GM12878 (cell line): Measurements from ENCODE around the gene ATG4A. TPM values are rescaled to one million over a fixed set of nuclear protein-coding genes. Genes with fewer than 3 reads are reported as not detected.

ENCODE experiments used
- ATAC-seq: fragments of 200-7000 bp; cut with Tn5 transposase; 3 replicates; pipeline ENCODE4 v1.9.1; 2020; ENCODE audit warnings: mild to moderate bottlenecking, moderate library complexity
- BruUV-seq: library from RNA; stranded (reverse); fragments of 400-500 nt; replicated peaks from 2 replicates; lab custom pipeline; 2021; lab: Mats Ljungman, UMichigan
- CTCF ChIA-PET: fragments of 300-600 bp; sonication (Branson Sonifier 250); formaldehyde crosslinking; extraction: SDS; loops from one replicate; lab custom pipeline; 2021; ENCODE audit warnings: inconsistent platforms; lab: Yijun Ruan, JAX
- POLR2A ChIA-PET: fragments of 350-600 bp; formaldehyde crosslinking; extraction: SDS; loops from one replicate; lab custom pipeline; 2021; ENCODE audit warnings: inconsistent platforms; lab: Charles Lee
- RAD21 ChIA-PET: fragments of 300-600 bp; sonication (Branson Sonifier 250); formaldehyde crosslinking; loops from one replicate; lab custom pipeline; 2023; ENCODE audit warnings: antibody characterized with exemption; ENCODE audit not compliant: unreplicated experiment; lab: Charles Lee
- SMC1A ChIA-PET: fragments of 300-600 bp; sonication (Branson Sonifier 250); formaldehyde crosslinking; loops from one replicate; lab custom pipeline; 2023; ENCODE audit not compliant: unreplicated experiment, uncharacterized antibody; lab: Charles Lee
- DNase-seq: peaks from one replicate; pipeline ENCODE4 v3.0.0-alpha.2; 2011; ENCODE audit warnings: low read depth, low spot score
- FAIRE-seq: peaks from 3 replicates; lab custom pipeline; 2011; peaks lifted over from hg19 to GRCh38; lab: Jason Lieb, UNC
- H2AFZ ChIP-seq: 2 replicates; pipeline ENCODE4 v1.6.0; 2011; ENCODE audit warnings: low read depth, low read length, control low read depth; ENCODE audit not compliant: control insufficient read depth
- H3K27ac ChIP-seq: 2 replicates; pipeline ENCODE4 v1.5.1; 2011; ENCODE audit warnings: control low read depth; ENCODE audit not compliant: control insufficient read depth, insufficient read depth
- H3K27me3 ChIP-seq, 2 experiments: replicated peaks in 1 of 2; 2 replicates each; pipeline versions ENCODE4 v1.6.0 to v1.6.1; 2011; ENCODE audit warnings: low read length in 1 of 2; ENCODE audit not compliant: control insufficient read depth in 2 of 2, insufficient read depth in 2 of 2
- H3K36me3 ChIP-seq, 2 experiments: 2 replicates each; pipeline ENCODE4 v1.5.1; 2011; ENCODE audit warnings: low read length in 1 of 2; ENCODE audit not compliant: control insufficient read depth in 2 of 2, insufficient read depth in 2 of 2
- H3K4me1 ChIP-seq: 2 replicates; pipeline ENCODE4 v1.6.1; 2011; ENCODE audit warnings: mild to moderate bottlenecking, low read length, moderate library complexity, mixed read lengths; ENCODE audit not compliant: control insufficient read depth, insufficient read depth
- H3K4me2 ChIP-seq: 2 replicates; pipeline ENCODE4 v1.6.0; 2011; ENCODE audit warnings: control low read depth; ENCODE audit not compliant: control insufficient read depth, insufficient read depth
- H3K4me3 ChIP-seq: fragments of 200-600 bp; sonication (generic); 2 replicates; pipeline ENCODE4 v1.5.1; 2016
- H3K79me2 ChIP-seq: 2 replicates; pipeline ENCODE4 v1.6.0; 2011; ENCODE audit warnings: low read length; ENCODE audit not compliant: control insufficient read depth, insufficient read depth
- H3K9ac ChIP-seq: 2 replicates; pipeline ENCODE4 v1.8.0; 2011; ENCODE audit warnings: low read length, control low read depth, mixed read lengths; ENCODE audit not compliant: control insufficient read depth, insufficient read depth
- H3K9me3 ChIP-seq: replicated peaks from 3 replicates; pipeline ENCODE4 v1.5.1; 2011; ENCODE audit warnings: mild to moderate bottlenecking, low read length; ENCODE audit not compliant: control insufficient read depth, insufficient read depth
- H4K20me1 ChIP-seq: 2 replicates; pipeline ENCODE4 v1.6.0; 2011; ENCODE audit not compliant: control insufficient read depth, insufficient read depth
- MYC ChIP-seq: IDR thresholded peaks from 2 replicates; pipeline ENCODE4 v1.6.1; 2011; ENCODE audit warnings: mild to moderate bottlenecking, low read length, moderate library complexity, inconsistent platforms; ENCODE audit not compliant: insufficient read depth, insufficient replicate concordance, insufficient read length, severe bottlenecking
- NR2C2 ChIP-seq: IDR thresholded peaks from 2 replicates; pipeline ENCODE4 v1.6.1; 2011; ENCODE audit warnings: borderline replicate concordance, low read depth; ENCODE audit not compliant: control insufficient read depth, insufficient read length
- RCOR1 ChIP-seq: conservative IDR thresholded peaks from 2 replicates; pipeline ENCODE4 v1.6.1; 2012; ENCODE audit warnings: low read depth, low read length, improper control_type of control experiment
- SIN3A ChIP-seq: IDR thresholded peaks from 2 replicates; pipeline ENCODE4 v1.6.1; 2012; ENCODE audit warnings: low read depth, low read length, improper control_type of control experiment
- ZBTB40 ChIP-seq: fragments of 450-650 bp; IDR thresholded peaks from 2 replicates; pipeline ENCODE4 v1.6.1; 2016; ENCODE audit warnings: mild to moderate bottlenecking, moderate library complexity, borderline replicate concordance
- ZNF207 ChIP-seq: fragments of 450-650 bp; IDR thresholded peaks from 2 replicates; pipeline ENCODE4 v1.6.1; 2014; ENCODE audit warnings: antibody characterized with exemption, mild to moderate bottlenecking, borderline replicate concordance
- WGBS: methylation state at CpG from one replicate; pipeline ENCODE4 v1.1.6; 2016; ENCODE audit warnings: low lambda C conversion rate; ENCODE audit not compliant: insufficient replicate concordance, insufficient coverage; ENCODE audit errors: missing lambda C conversion rate; 5-methylcytosine and 5-hydroxymethylcytosine counted together
- in situ Hi-C: fragments of 300-500 bp; cut with MboI; formaldehyde crosslinking; loops from 9 replicates; pipeline ENCODE4 v1.14.3; 2018; ENCODE audit warnings: mixed read lengths
- intact Hi-C: fragments of 100-400 bp; cut with micrococcal nuclease; formaldehyde crosslinking; loops from one replicate; pipeline ENCODE4 v1.14.2; 2022; ENCODE audit not compliant: unreplicated experiment
- polyA plus RNA-seq, 11 experiments: library from polyadenylated mRNA; depleted of rRNA in 4 of 11; unstranded in 6 of 11; stranded (reverse) in 5 of 11; fragments of >200 nt; fragmentation: Nextera tagmentation in 4 of 11; fragmentation: Illumina TruSeq in 1 of 11; extraction: Ambion mirVana in 4 of 11; extraction: Trizol in 1 of 11; gene quantifications; 1 replicate in 1 of 11; 2 replicates in 10 of 11; pipeline versions ENCODE4 v1.2.1 to v1.2.3, GENCODE V29; 2011 to 2016; ENCODE audit warnings: inconsistent platforms in 2 of 11, missing spikeins in 2 of 11, low read depth in 1 of 11
- total RNA-seq, 4 experiments: library from RNA; depleted of rRNA in 3 of 4; stranded (reverse); fragments of >200 nt in 3 of 4; fragmentation: Illumina TruSeq in 1 of 4; extraction: Trizol in 1 of 4; gene quantifications; 2 replicates each; pipeline versions ENCODE4 v1.2.1 to v1.2.3, GENCODE V29; 2013 to 2021

The ATG4A gene
- total and polyA plus RNA-seq, 10 of the 15 experiments (the other 5 are each of a cell fraction or from before 2014, with no cell fraction given): 9.1 to 22.0 (median 15.5) TPM

GRCh38 chrX:108199041-108199440 is 107.5 kb downstream of the ATG4A start:
- Histone ChIP-seq H2AFZ (no peak overlapping the region), H4K20me1 (no peaks in the 10 kb centered on the region), H3K9me3 (no peaks in the 10 kb centered on the region), H3K9ac (no peak overlapping the region), H3K4me3 (no peak overlapping the region), H3K27me3 (peaks cover 0 to 7% of the 10 kb centered on the region in 2 experiments; a peak in 1 of 4 replicates), H3K36me3 (no peaks in the 10 kb centered on the region), H3K4me2 (no peak overlapping the region), H3K4me1 (no peaks in the 10 kb centered on the region), H3K27ac (no peak overlapping the region), H3K79me2 (no peaks in the 10 kb centered on the region)
- CTCF ChIA-PET: interaction anchor here (1.6 to 1.7 kb wide), 2 partner anchors 105 to 338 kb away, joined by 5 to 8 read pairs; no protein-coding TSS in a partner anchor
- no peak for TF ChIP-seq ZBTB40
- TF ChIP-seq ZNF207: no peak
- TF ChIP-seq RCOR1: no peak
- no peak for TF ChIP-seq NR2C2
- TF ChIP-seq SIN3A: no peak
- no peak for TF ChIP-seq MYC
- DNase-seq (no peak), FAIRE-seq (no peak), ATAC-seq (no peak)
- intact Hi-C loops (no loop called here), in situ Hi-C loops (no loop called here)
- RAD21 ChIA-PET: no interaction called here
- SMC1A ChIA-PET: interaction anchor here (1.3 to 1.6 kb wide), 2 partner anchors 25 to 105 kb away, joined by 3 to 4 read pairs; no protein-coding TSS in a partner anchor
- POLR2A ChIA-PET: no interaction called here
- WGBS: 0% methylated on average over 2 of the region's 2 CpGs
- BruUV-seq: no TSS peak
